ENCODE results near the gene REG1A.

REG1A gene, protein sequence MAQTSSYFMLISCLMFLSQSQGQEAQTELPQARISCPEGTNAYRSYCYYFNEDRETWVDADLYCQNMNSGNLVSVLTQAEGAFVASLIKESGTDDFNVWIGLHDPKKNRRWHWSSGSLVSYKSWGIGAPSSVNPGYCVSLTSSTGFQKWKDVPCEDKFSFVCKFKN

DNA sequence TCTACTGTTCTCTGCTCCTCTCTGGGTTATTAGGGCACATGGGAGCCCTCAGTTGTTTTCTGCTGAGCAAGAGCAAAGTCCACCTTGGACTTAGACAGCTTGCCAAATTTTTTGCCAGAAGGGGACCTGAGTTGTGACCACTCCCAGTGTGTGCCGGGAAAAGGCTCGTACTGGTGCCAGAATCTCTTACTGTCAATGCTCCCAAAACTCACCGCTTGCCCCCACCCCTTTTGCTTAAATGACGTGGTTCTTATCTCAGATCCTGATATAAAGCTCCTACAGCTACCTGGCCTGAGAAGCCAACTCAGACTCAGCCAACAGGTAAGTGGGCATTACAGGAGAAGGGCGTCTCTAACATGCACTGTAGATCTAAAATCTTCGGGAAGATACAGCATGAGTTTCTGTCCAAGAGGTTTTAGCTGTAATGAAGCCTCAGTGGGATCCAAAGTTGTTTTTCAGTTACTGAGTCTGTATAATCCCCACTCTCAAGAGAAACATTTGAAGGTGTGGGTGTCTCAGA, at the start of gene REG1A:
REG1A (plus strand) TSS at position 295 of the 520 bp plus-strand sequence. CDS start 374 bp downstream, outside the sequence.
- no peak for DNase-seq

DNA sequence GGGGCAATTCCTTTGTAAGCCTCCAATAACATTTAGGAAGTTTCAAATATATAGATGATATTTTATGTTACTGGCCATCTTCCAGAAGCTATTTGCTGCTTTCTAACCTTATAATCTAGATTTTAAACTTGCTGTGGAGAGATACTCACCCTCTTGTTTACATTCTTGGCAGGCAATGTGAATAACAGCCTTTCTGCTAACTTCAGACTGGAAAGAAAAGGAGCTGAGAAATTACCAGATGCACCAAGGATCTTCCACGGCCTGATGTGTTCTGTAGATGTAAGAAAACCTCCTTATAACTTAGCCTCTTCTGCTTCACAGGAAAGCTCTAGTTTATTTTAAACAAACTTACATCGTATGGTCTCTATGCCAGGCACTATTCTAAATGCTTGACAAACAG, 49.2 kb upstream of the REG1A start:
- DNase-seq: no peak

- DNase-seq: no peak
These were observed 37.3 kb upstream of the REG1A start for GRCh38 chr2:79082987-79083386.

- DNase-seq: no peak
These were observed 36.6 kb upstream of the REG1A start for GRCh38 chr2:79083597-79084251.

GRCh38 chr2:79084495-79085135, 35.7 kb upstream of the REG1A start:
- DNase-seq: no peak

GRCh38 chr2:79085382-79085781, 34.9 kb upstream of the REG1A start:
- DNase-seq: no peak

- no peak for DNase-seq
These were observed 34.0 kb upstream of the REG1A start for GRCh38 chr2:79086255-79086654.

DNA sequence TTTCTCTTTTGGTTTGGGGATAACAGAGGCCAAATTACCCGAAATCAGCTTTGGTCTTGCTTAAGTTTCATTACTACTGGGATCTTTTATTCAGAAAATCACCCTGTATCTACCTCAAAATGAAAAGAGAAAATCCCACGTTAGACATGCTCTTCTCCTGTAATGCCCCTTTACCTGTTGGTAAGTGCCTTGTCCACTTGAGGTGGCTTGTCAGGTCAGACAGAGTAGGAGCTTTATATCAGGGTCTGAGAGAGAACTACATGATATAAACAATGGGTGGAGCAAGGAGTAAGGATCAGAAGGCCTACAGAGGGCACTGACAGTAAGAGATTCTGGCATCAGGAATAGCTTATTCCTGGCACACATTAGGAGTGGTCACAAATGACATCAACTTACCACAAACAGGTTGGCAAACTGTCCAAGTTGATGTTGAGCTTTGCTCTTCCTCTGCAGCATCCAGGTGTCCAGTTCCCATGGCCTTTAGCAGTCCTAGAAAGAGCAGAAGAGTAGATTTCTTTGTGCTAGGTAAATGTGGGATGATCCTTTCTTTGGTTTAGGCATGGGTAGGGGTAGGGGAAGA, 32.4 kb upstream of the REG1A start, which contains the start of gene REG1B:
REG1B (minus strand) TSS at position 209 of the 580 bp plus-strand sequence. CDS start 381 bp downstream, outside the sequence.
- DNase-seq: no peak

- DNase-seq: no peak
These were observed 29.6 kb upstream of the REG1A start for GRCh38 chr2:79090693-79091092.

DNA sequence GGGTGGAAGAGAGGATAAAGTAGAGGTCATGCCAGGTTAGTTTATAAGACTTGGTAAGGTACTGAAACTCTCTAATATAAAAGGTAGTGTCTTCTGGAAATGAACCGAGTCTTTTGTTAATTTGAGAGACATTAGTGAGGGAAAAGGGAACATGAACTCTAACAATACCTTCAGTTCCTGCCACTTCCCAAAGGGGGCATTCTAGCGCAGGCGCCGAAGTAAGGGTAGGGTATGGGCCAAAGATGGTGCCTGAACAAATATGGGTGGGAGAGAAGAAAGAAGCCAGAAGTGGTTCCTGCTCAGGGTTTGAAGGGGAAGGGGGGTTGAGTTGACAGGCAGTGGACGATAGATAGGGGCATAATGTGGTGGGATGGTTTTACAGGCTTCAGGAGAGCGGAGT, 22.4 kb upstream of the REG1A start:
- DNase-seq: no peak

DNA sequence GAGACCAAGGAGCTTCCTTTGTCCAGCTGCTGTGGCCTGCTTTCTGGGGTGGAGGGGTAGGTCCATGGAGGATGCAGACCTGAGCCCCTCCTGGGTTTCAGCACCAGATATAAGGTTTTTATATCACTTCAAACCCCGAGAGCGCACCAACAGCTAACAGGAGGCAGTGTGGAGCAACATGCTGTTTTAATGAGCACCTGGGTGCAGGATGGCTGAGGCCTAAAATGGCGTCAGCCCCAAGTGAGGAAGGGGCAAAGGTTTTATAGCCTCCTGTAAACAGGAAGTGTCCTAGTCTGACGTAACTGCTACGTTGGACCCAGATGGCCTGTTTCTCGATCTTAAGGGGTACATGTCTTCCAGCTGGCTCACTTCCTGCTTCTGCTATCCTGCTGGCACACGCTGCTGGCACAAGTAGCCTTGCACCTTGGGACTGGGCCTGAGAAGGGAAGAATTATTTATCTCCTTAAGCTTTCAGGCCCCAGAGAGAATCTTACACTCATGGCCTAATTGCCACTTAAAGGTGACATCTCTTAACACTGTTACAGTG, 21.1 kb upstream of the REG1A start:
- no peak for DNase-seq

DNA sequence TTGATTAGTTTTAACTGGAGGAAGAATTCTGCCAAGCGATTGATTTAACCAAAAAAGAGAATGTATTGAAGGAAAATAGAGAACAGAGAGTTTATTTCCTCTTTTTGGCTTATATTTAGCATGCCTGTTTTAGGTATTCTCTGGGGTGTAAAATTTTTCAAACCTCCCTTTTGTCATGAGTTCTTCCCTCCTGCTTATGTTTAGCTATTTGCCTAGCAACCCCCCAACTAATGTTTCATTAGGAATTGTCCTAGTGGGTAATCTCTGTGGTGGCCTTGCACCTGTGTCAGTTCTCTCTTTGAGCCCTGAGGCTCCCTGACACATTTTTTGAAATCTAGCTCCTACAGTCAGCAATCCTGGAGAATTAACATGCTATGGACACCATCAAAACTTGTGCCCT, 20.0 kb upstream of the REG1A start:
- DNase-seq: no peak

DNA sequence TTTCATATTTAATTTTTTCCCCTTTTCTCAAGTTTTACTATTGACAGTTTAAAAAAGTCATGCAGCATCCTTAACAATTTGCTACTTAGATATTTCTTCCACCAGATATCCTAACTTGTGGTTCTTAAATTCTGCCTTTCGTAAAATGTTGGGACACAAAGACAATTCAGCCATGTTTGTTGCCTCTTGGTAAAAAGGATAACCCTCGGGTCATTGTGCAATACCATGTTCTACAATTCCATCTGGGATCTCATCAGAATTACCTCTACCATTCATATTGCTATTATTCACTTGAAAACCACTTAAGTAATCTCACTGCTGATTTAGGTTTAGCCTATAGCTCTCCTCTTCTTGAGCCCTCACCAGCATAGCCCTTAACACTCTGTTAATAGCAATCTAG, 19.3 kb upstream of the REG1A start:
- no peak for DNase-seq

DNA sequence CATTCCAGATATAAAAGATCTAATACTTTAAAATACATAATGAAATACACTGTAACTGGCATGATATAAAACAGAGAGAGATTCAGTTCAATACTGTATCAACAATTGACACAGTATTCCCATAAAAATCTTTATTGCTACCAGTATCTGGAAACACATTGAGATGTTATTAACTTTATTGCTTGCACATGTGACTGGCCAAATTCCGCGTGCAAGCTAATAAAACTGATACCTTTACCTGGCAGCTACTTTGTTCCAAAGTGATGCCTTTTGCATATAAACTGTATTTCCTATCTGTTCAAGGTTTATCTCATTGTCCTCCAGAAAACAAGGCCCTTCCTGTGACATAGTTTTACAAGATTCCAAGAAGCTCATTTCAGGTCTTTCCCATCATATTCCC, 17.1 kb upstream of the REG1A start:
- no peak for DNase-seq

DNA sequence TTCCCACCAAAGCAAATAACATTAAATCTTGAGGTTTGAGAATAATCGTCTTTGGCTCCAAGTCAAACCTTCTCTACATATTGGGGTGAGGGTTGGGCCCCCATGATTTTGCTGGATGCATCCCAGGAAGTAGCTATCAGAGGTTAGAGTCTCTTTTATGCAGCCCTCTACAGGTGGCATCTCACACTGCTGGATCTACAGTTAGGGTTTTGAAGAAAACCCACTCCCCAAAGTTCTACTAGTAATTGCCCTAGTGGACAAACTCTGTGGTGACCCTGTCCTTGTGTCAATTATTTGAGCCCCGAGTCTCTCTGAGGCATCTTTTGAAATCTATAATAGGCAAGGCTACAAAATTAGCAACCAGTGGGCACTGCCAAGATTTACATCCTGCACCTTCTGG, 15.0 kb upstream of the REG1A start:
- DNase-seq: no peak

- no peak for DNase-seq
These were observed 8.0 kb upstream of the REG1A start for GRCh38 chr2:79112269-79112668.

DNA sequence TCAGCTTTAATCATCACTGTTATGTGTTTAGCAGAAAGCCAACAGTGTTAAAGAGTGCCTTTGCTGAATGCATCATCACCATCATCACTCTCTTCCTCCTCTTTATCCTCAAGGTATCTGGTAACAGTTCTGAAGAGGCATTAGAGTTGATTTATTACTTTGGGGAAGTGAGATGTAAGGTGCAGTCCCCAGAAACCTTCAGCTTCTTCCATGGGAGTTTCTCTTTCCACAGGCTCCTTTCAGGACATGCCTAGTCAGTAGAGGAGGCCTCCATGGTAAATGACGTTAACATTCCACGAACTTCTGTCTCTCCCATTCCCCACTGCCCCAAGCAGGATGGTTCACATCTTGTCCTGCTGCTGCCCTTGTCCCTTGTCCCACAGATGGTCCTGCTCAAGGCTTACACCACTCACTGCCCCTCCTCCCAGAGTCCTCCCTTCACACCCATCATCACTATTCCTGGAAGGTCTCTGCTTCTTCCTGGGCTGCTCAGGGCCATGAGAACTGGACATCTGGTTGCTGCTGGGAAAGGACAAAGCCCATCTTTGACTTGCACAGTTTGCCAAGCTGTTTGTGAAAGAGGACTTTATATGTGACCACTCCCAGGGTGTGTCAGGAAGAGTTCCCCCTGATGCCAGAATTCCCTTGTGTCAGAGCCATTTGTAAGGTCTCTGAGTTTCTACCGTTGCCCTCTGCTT, 5.3 kb upstream of the REG1A start:
- no peak for DNase-seq

GRCh38 chr2:79116997-79117928, 3.0 kb upstream of the REG1A start:
- DNase-seq: no peak

GRCh38 chr2:79122676-79123075, 2.4 kb downstream of the REG1A start:
- no peak for DNase-seq

GRCh38 chr2:79124907-79125720, 4.8 kb downstream of the REG1A start:
- DNase-seq: no peak

GRCh38 chr2:79125721-79125985, 5.4 kb downstream of the REG1A start:
- DNase-seq: no peak
